ENCODE data around the gene ITPR1.

- no peak for TF ChIP-seq POLR2A (IDR thresholded peaks at IDR 0.05)
- no peak for TF ChIP-seq CTCF (IDR thresholded peaks at IDR 0.05)
Measured at GRCh38 chr3:4503050-4503449, 9.9 kb downstream of the ITPR1 start.

Data from heart left ventricle (tissue), 13 donors.